K562 (cell line): ENCODE measurements around the gene IRAK3.

Source experiments
- CHD2 ChIP-seq: IDR thresholded peaks from 2 replicates; pipeline ENCODE4 v1.6.1; 2011; ENCODE audit warnings: low read depth, low read length
- CREB1 ChIP-seq, 2 experiments: sonication (generic) in 1 of 2; formaldehyde crosslinking in 1 of 2; IDR thresholded peaks; 2 replicates each; pipeline versions ENCODE4 v1.6.1 to v1.8.0; 2012 to 2022; ENCODE audit warnings: inconsistent platforms in 1 of 2, mild to moderate bottlenecking in 1 of 2, missing genetic modification reagents in 1 of 2, moderate library complexity in 1 of 2
- FOSL1 ChIP-seq: fragments of 200-800 bp; sonication (Bioruptor generic); conservative IDR thresholded peaks from 2 replicates; pipeline ENCODE4 v1.6.1; 2016; ENCODE audit warnings: missing genetic modification characterization, missing compliant biosample characterization
- GTF2A2 ChIP-seq: IDR thresholded peaks from 2 replicates; pipeline ENCODE4 v1.6.1; 2016; ENCODE audit warnings: mild to moderate bottlenecking, missing genetic modification characterization, missing compliant biosample characterization
- MYC ChIP-seq, 2 experiments: fragments of 250-450 bp in 1 of 2; sonication (Bioruptor Pico) in 1 of 2; IDR thresholded peaks; 2 replicates each; pipeline versions ENCODE4 v1.5.1 to v1.6.1; 2012 to 2021; ENCODE audit warnings: low read depth in 2 of 2, borderline replicate concordance in 1 of 2, improper control_type of control experiment in 1 of 2, low read length in 1 of 2, mild to moderate bottlenecking in 1 of 2, moderate library complexity in 1 of 2
- RBM22 ChIP-seq: fragments of 200-400 bp; formaldehyde crosslinking; IDR thresholded peaks from 2 replicates; pipeline ENCODE4 v1.6.1; 2018; ENCODE audit warnings: low read length, low read depth; ENCODE audit not compliant: poor library complexity, severe bottlenecking
- TCF3 ChIP-seq: sonication (generic); formaldehyde crosslinking; IDR thresholded peaks from 2 replicates; pipeline ENCODE4 v1.4.0; 2020; ENCODE audit warnings: mild to moderate bottlenecking, missing genetic modification reagents
- YY1 ChIP-seq, 3 experiments: IDR thresholded peaks; 2 replicates each; pipeline ENCODE4 v1.6.1; 2011; ENCODE audit warnings: low read length in 2 of 3, mild to moderate bottlenecking in 2 of 3, moderate library complexity in 2 of 3, borderline replicate concordance in 1 of 3, control low read depth in 1 of 3, low read depth in 1 of 3; ENCODE audit not compliant: insufficient read depth in 3 of 3, insufficient replicate concordance in 2 of 3, control insufficient read depth in 1 of 3, insufficient read length in 1 of 3; ENCODE audit errors: extremely low read depth in 1 of 3
- ZC3H11A ChIP-seq: IDR thresholded peaks from 2 replicates; pipeline ENCODE4 v1.6.1; 2012; ENCODE audit warnings: low read depth, low read length, improper control_type of control experiment
- ZNF324 ChIP-seq: fragments of 250-450 bp; sonication (Bioruptor Pico); IDR thresholded peaks from 2 replicates; pipeline ENCODE4 v1.4.0; 2020; ENCODE audit warnings: mild to moderate bottlenecking
- TF ChIP-seq, protein P1 (sequence below): sonication (generic); formaldehyde crosslinking; IDR thresholded peaks from 2 replicates; pipeline ENCODE4 v1.8.1; 2023; ENCODE audit warnings: mild to moderate bottlenecking, missing genetic modification reagents

DNA sequence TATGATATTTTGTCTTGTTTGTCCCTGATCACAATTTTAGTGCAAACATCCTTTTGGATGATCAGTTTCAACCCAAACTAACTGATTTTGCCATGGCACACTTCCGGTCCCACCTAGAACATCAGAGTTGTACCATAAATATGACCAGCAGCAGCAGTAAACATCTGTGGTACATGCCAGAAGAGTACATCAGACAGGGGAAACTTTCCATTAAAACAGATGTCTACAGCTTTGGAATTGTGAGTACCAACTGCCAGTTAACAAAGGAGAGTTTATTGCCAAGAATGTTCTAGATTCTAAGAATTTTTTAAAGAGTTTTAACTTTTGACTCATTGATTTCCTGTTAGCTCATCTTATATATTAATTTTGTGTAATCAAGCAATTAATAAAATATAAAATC lies 55.4 kb downstream of the IRAK3 start:
- TF ChIP-seq CREB1 (IDR thresholded peaks at IDR 0.05) (no peak), CREB1 (CRISPR knock-in tag; IDR thresholded peaks at IDR 0.05) (no peak), ZC3H11A (no peak), YY1 (IDR thresholded peaks at IDR 0.05; ENCODE audit: borderline replicate concordance in 1 of 3, control insufficient read depth in 1 of 3, extremely low read depth in 1 of 3, insufficient read depth in 3 of 3, insufficient read length in 1 of 3, insufficient replicate concordance in 2 of 3, low read depth in 1 of 3, low read length in 2 of 3) (no peak), MYC (IDR thresholded peaks at IDR 0.05; ENCODE audit: low read depth, low read length) (no peak), MYC (CRISPR knock-in tag; IDR thresholded peaks at IDR 0.05; ENCODE audit: borderline replicate concordance, low read depth) (no peak), ZNF324 (no peak), RBM22 (no peak), CHD2 (no peak), FOSL1 (tag) (no peak), TCF3 (CRISPR knock-in tag) (no peak), GTF2A2 (tag) (no peak)
- TF ChIP-seq, protein P1, sequence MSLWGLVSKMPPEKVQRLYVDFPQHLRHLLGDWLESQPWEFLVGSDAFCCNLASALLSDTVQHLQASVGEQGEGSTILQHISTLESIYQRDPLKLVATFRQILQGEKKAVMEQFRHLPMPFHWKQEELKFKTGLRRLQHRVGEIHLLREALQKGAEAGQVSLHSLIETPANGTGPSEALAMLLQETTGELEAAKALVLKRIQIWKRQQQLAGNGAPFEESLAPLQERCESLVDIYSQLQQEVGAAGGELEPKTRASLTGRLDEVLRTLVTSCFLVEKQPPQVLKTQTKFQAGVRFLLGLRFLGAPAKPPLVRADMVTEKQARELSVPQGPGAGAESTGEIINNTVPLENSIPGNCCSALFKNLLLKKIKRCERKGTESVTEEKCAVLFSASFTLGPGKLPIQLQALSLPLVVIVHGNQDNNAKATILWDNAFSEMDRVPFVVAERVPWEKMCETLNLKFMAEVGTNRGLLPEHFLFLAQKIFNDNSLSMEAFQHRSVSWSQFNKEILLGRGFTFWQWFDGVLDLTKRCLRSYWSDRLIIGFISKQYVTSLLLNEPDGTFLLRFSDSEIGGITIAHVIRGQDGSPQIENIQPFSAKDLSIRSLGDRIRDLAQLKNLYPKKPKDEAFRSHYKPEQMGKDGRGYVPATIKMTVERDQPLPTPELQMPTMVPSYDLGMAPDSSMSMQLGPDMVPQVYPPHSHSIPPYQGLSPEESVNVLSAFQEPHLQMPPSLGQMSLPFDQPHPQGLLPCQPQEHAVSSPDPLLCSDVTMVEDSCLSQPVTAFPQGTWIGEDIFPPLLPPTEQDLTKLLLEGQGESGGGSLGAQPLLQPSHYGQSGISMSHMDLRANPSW: no peak
